ENCODE results near the gene PACRG.

- TF ChIP-seq TAF1 (IDR thresholded peaks at IDR 0.05; ENCODE audit: low read depth, low read length) (no peak), POLR2AphosphoS5 (IDR thresholded peaks at IDR 0.05; ENCODE audit: low read depth, low read length) (no peak), SPI1 (IDR thresholded peaks at IDR 0.05; ENCODE audit: low read depth, low read length) (no peak)
These were observed 385.7 kb downstream of the PACRG start for GRCh38 chr6:163113358-163113962.

All from GM12891 (cell line).